Fibroblast of pulmonary artery (primary cell): ENCODE results near the gene ST3GAL3.
A peak's percentile ranks its signal among the peaks of the same experiment; 100 is the strongest.

Source experiments
- DNase-seq: peaks from one replicate; pipeline ENCODE4 v3.0.0-alpha.2; 2010; ENCODE audit warnings: low read depth
- H3K4me3 ChIP-seq: replicated peaks from 2 replicates; pipeline ENCODE4 v1.5.1; 2011; ENCODE audit warnings: low read depth, mild to moderate bottlenecking, control low read depth, low read length, moderate library complexity
- TF ChIP-seq, protein P1 (sequence below): IDR thresholded peaks from 2 replicates; pipeline ENCODE4 v1.5.1; 2011; ENCODE audit warnings: mild to moderate bottlenecking, control low read depth, low read length, inconsistent platforms; ENCODE audit errors: missing control alignments

ST3GAL3 gene

DNA sequence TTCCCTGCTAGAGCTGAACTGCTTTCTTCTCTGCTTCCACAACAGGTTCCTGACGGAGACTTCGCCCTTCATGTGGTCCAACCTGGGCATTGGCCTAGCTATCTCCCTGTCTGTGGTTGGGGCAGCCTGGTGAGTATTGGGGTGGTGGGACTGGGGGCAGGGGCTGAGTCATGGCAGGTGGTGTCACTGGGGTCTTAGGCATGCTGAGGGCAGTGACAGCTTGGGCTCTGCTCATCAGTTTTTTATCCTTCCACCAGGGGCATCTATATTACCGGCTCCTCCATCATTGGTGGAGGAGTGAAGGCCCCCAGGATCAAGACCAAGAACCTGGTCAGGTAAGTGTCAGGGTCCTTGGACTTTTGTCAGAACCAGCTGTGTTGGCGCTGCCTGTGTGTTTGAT, 268.7 kb downstream of the ST3GAL3 start:
- H3K4me3 ChIP-seq = peak overlapping the region; percentile 90
- TF ChIP-seq, protein P1, sequence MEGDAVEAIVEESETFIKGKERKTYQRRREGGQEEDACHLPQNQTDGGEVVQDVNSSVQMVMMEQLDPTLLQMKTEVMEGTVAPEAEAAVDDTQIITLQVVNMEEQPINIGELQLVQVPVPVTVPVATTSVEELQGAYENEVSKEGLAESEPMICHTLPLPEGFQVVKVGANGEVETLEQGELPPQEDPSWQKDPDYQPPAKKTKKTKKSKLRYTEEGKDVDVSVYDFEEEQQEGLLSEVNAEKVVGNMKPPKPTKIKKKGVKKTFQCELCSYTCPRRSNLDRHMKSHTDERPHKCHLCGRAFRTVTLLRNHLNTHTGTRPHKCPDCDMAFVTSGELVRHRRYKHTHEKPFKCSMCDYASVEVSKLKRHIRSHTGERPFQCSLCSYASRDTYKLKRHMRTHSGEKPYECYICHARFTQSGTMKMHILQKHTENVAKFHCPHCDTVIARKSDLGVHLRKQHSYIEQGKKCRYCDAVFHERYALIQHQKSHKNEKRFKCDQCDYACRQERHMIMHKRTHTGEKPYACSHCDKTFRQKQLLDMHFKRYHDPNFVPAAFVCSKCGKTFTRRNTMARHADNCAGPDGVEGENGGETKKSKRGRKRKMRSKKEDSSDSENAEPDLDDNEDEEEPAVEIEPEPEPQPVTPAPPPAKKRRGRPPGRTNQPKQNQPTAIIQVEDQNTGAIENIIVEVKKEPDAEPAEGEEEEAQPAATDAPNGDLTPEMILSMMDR = no peak
- no peak for DNase-seq

- H3K4me3 ChIP-seq = no peak overlapping the region
- TF ChIP-seq, protein P1 = no peak
- no peak for DNase-seq
Observed at GRCh38 chr1:43976890-43977289, 269.6 kb downstream of the ST3GAL3 start.

DNA sequence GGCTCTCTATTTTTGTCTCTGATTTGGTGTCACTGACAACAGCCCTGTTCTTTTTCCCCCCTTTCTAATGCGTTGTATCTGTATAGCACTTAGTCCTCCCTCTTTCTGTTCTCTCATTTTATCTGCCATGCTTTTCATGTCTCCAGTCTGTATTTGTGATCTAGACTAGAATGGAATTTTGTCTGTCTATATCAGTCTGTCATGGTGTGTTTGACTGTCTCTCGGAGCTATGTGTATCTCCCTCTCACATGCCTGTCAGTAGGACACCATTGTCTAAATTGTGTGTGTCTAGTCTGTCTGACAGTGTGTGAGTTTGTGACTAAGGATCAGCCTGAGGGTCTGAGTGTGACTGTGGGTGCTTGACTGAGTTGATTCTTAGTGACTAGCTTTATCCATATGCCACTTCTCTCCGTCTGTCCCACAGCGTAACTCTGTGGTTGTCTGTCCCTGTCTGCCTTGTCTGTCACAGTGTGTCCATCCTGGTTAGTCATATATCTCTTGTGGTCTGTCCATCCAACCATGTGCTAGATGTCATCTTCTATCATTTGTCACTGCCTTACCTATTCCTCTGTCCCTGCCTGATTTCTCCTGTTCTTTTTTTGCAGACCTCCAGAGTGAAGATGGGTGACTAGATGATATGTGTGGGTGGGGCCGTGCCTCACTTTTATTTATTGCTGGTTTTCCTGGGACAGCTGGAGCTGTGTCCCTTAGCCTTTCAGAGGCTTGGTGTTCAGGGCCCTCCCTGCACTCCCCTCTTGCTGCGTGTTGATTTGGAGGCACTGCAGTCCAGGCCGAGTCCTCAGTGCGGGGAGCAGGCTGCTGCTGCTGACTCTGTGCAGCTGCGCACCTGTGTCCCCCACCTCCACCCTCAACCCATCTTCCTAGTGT, 270.3 kb downstream of the ST3GAL3 start:
- DNase-seq = no peak
- no peak overlapping the region for H3K4me3 ChIP-seq

GRCh38 chr1:43978264-43978550, 270.9 kb downstream of the ST3GAL3 start:
- TF ChIP-seq, protein P1 = no peak
- H3K4me3 ChIP-seq = no peak overlapping the region
- no peak for DNase-seq

More for the DNA sequence above, 270.3 kb downstream of the ST3GAL3 start:
- TF ChIP-seq, protein P1 = no peak

GRCh38 chr1:43978551-43979260, 271.4 kb downstream of the ST3GAL3 start, which contains the start of gene B4GALT2:
Gene B4GALT2, plus strand, starts transcription at chr1:43979210. Its CDS starts 1,951 bp downstream, at chr1:43981161.
- TF ChIP-seq, protein P1 = no peak
- DNase-seq = no peak
- peak within 1 kb of the TSS; percentile 61 for H3K4me3 ChIP-seq

GRCh38 chr1:43979261-43979527, 271.9 kb downstream of the ST3GAL3 start:
- TF ChIP-seq, protein P1 = no peak
- DNase-seq = no peak
- H3K4me3 ChIP-seq = peak overlapping the region; percentile 61
